Measurements from ENCODE around the gene GPR143.

DNA sequence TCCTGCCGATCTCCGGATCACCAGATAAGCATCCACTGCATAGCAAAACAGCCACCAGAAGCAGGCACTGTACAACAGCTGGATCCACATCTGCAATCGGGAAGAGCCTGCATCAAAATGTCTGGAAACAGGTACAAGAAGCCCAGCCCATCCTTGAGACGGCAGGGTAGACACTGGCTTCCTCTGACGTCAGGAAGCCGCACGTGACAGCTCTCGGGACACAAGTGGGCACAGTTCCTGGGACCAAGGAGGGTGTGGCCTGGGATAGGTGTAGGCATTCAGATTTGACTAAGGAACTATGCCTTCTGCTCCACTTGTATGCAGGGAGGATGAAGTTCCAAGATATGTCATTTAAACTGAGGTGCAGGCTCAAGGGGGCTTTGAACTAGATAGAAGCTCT, 6.3 kb downstream of the GPR143 start:
- no peak for TF ChIP-seq CREB1 (IDR thresholded peaks at IDR 0.05; ENCODE audit: low read depth)
- no peak for TF ChIP-seq EGR1 (IDR thresholded peaks at IDR 0.05)
- no peak for TF ChIP-seq CEBPB (IDR thresholded peaks at IDR 0.05)
- no peak for TF ChIP-seq RAD21 (IDR thresholded peaks at IDR 0.05; ENCODE audit: low read depth)
- TF ChIP-seq YY1 (IDR thresholded peaks at IDR 0.05; ENCODE audit: low read depth) = no peak
- TF ChIP-seq EP300 (IDR thresholded peaks at IDR 0.05; ENCODE audit: borderline replicate concordance) = no peak
